Spleen (tissue), 11 donors: ENCODE results near the gene KY. TPM values are rescaled to one million over a fixed set of nuclear protein-coding genes. Genes with fewer than 3 reads are reported as not detected.

Source experiments
- DNase-seq: peaks from one replicate; pipeline ENCODE4 v3.0.0-alpha.2; 2020
- H3K27ac ChIP-seq, 8 donors: fragments of 200-600 bp; sonication (generic) in 7 of 8; 1 replicate in 4 of 8; 2 replicates in 4 of 8; pipeline versions ENCODE4 v1.5.0 to v1.8.0; 2016 to 2021; ENCODE audit warnings: inconsistent platforms in 4 of 8, mild to moderate bottlenecking in 4 of 8, moderate library complexity in 1 of 8
- H3K27me3 ChIP-seq, 7 donors: fragments of 200-600 bp; sonication (generic) in 6 of 7; replicated peaks in 1 of 7; 1 replicate in 4 of 7; 2 replicates in 3 of 7; pipeline versions ENCODE4 v1.5.0 to v1.8.0; 2016 to 2021; ENCODE audit warnings: inconsistent platforms in 3 of 7, mild to moderate bottlenecking in 1 of 7
- H3K36me3 ChIP-seq, 6 donors: fragments of 200-600 bp; sonication (generic) in 5 of 6; 1 replicate in 4 of 6; 2 replicates in 2 of 6; pipeline versions ENCODE4 v1.5.0 to v1.8.0; 2016 to 2021; ENCODE audit warnings: inconsistent platforms in 2 of 6
- H3K4me1 ChIP-seq, 6 donors: fragments of 200-600 bp; sonication (generic) in 5 of 6; 1 replicate in 3 of 6; 2 replicates in 3 of 6; pipeline versions ENCODE4 v1.5.0 to v1.8.0; 2016 to 2021; ENCODE audit warnings: inconsistent platforms in 3 of 6
- H3K4me3 ChIP-seq, 8 donors: fragments of 200-600 bp; sonication (generic) in 7 of 8; 1 replicate in 4 of 8; 2 replicates in 4 of 8; pipeline versions ENCODE4 v1.5.0 to v1.8.0; 2016 to 2021; ENCODE audit warnings: inconsistent platforms in 4 of 8, mild to moderate bottlenecking in 4 of 8, moderate library complexity in 2 of 8
- H3K9me3 ChIP-seq, 8 donors: fragments of 200-600 bp; sonication (generic) in 7 of 8; 1 replicate in 4 of 8; 2 replicates in 4 of 8; pipeline versions ENCODE4 v1.5.0 to v1.8.0; 2016 to 2021; ENCODE audit warnings: inconsistent platforms in 4 of 8
- POLR2A ChIP-seq, 3 donors: fragments of 450-650 bp; IDR thresholded peaks; one replicate each; pipeline ENCODE4 v1.5.1; 2017; ENCODE audit warnings: antibody characterized with exemption in 3 of 3, mild to moderate bottlenecking in 1 of 3
- POLR2AphosphoS5 ChIP-seq, 3 donors: sonication (generic); formaldehyde crosslinking; IDR thresholded peaks; one replicate each; pipeline ENCODE4 v1.5.1; 2017; ENCODE audit warnings: antibody characterized with exemption in 3 of 3
- WGBS, 5 donors: extraction: QIAGEN DNeasy Blood & Tissue Kit in 3 of 5; methylation state at CpG; one replicate each; pipeline versions ENCODE4 v1.1.5 to v1.1.7; 2013 to 2018; 5-methylcytosine and 5-hydroxymethylcytosine counted together
- intact Hi-C: fragments of 100-400 bp; cut with DNase I; formaldehyde crosslinking; loops from one replicate; pipeline ENCODE4 v1.15.0; 2023; ENCODE audit warnings: low total_unique reads
- polyA plus RNA-seq, 3 donors: library from polyadenylated mRNA; stranded (reverse); fragments of 200-250 nt; gene quantifications; one replicate each; pipeline ENCODE4 v1.2.1, GENCODE V29; 2013
- total RNA-seq, 7 donors: library from RNA; depleted of rRNA in 3 of 7; stranded (reverse); fragments of >200 nt in 3 of 7; fragmentation: NEBNext Ultra II Directional in 4 of 7; extraction: Animal tissue kit (Norgen Biotek cat#: 25700) in 4 of 7; gene quantifications; one replicate each; pipeline versions ENCODE4 v1.1.0 to v1.2.1, GENCODE V29; 2016 to 2021
- TF ChIP-seq, protein P1 (sequence below), 11 experiments: fragments of 200-600 bp in 7 of 11; fragments of 450-650 bp in 4 of 11; sonication (generic) in 4 of 11; IDR thresholded peaks in 8 of 11; conservative IDR thresholded peaks in 3 of 11; 1 replicate in 7 of 11; 2 replicates in 4 of 11; pipeline versions ENCODE4 v1.4.0 to v1.8.0; 2016 to 2021; ENCODE audit warnings: antibody characterized with exemption in 11 of 11, inconsistent platforms in 4 of 11, mild to moderate bottlenecking in 1 of 11
- donor health status: healthy with polysubstance abuse.
- donor health status: DM: no; HTN: no; CAD: no; lungs with moderate emphysema.
- donor health status: DM: no; HTN: no; CAD: no.
- donor health status: Bipolar disorder and iron deficiency.
- donor health status: healthy.
- donor health status: DM: no; HTN: no; CAD: no.
- donor health status: DM: yes; HTN: yes; CAD: no.

The KY gene
- total and polyA plus RNA-seq, 10 donors: 0.17 TPM; not detected in 9

DNA sequence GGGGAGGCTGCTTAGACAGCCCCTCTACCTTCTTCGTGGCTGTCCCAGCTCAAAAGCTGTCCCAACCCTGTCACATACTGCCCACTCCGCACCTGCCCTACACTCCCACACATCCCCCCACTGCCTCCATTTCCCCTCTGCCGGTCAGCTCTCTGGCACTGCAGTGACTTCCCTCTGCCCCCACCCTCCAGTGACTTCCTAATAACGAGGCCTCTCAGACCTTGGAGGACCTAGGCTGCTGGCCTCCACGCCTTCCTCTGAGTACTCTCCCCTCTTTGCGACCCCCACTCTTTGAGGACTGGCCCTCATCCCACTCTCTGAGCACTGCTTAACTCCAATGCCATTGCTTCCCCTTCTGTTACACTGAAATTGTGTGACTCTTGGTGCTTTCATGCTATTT is 45.3 kb downstream of the KY start:
- TF ChIP-seq POLR2A (IDR thresholded peaks at IDR 0.05) (no peak), POLR2AphosphoS5 (IDR thresholded peaks at IDR 0.05) (no peak)
- TF ChIP-seq, protein P1, sequence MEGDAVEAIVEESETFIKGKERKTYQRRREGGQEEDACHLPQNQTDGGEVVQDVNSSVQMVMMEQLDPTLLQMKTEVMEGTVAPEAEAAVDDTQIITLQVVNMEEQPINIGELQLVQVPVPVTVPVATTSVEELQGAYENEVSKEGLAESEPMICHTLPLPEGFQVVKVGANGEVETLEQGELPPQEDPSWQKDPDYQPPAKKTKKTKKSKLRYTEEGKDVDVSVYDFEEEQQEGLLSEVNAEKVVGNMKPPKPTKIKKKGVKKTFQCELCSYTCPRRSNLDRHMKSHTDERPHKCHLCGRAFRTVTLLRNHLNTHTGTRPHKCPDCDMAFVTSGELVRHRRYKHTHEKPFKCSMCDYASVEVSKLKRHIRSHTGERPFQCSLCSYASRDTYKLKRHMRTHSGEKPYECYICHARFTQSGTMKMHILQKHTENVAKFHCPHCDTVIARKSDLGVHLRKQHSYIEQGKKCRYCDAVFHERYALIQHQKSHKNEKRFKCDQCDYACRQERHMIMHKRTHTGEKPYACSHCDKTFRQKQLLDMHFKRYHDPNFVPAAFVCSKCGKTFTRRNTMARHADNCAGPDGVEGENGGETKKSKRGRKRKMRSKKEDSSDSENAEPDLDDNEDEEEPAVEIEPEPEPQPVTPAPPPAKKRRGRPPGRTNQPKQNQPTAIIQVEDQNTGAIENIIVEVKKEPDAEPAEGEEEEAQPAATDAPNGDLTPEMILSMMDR (IDR thresholded peaks at IDR 0.05 in 8 of 11, conservative IDR thresholded peaks at IDR 0.05 in 3 of 11): no peak
- peaks cover 0 to 47% (median 0%) of the 10 kb centered on the region in 7 donors for H3K27me3 ChIP-seq
- no peaks in the 10 kb centered on the region for H3K36me3 ChIP-seq
- peaks cover 0 to 46% (median 14%) of the 10 kb centered on the region in 6 donors for H3K4me1 ChIP-seq
- intact Hi-C loops: no loop called here
- 31 to 61% (median 45%) methylated on average over 6 of the region's 6 CpGs for WGBS, 5 donors
- H3K4me3 ChIP-seq: peak overlapping the region in 1 of 8 donors; percentile 21
- no peaks in the 10 kb centered on the region for H3K9me3 ChIP-seq
- no peak for DNase-seq
- H3K27ac ChIP-seq: peak overlapping the region in 5 of 8 donors; percentile 36 to 81 (median 63)

DNA sequence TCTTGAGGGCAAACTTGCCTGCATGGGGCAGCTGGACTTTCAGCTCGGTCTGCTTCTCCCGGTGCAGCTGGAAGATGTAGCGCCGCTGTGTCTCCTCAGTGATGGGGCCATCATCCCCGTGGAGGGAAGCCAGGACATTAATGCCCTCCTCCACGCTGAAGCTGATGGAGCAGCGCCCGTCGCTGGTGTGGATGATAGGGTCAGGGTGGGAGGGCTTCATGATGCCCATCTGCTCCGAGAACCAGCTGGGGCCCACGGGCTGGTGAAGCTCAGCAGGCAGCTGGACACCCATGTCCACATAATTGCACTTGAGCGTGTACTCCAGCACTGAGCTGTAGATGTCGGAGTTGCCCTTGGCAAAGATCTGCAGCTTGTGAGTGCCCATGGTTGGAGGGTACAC is 46.9 kb downstream of the KY start:
- H3K27ac ChIP-seq: no peak overlapping the region
- intact Hi-C loops: no loop called here
- TF ChIP-seq POLR2AphosphoS5 (IDR thresholded peaks at IDR 0.05) (no peak), POLR2A (IDR thresholded peaks at IDR 0.05) (no peak)
- TF ChIP-seq, protein P1 (IDR thresholded peaks at IDR 0.05 in 8 of 11, conservative IDR thresholded peaks at IDR 0.05 in 3 of 11): no peak
- H3K27me3 ChIP-seq: peaks cover 0 to 39% (median 0%) of the 10 kb centered on the region in 7 donors
- WGBS, 5 donors: 91 to 96% (median 93%) methylated on average over 7 to 13 of the region's 13 CpGs
- no peak overlapping the region for H3K4me3 ChIP-seq
- H3K9me3 ChIP-seq: no peaks in the 10 kb centered on the region
- H3K36me3 ChIP-seq: no peaks in the 10 kb centered on the region
- no peak for DNase-seq
- peaks cover 0 to 57% (median 16%) of the 10 kb centered on the region in 6 donors for H3K4me1 ChIP-seq

DNA sequence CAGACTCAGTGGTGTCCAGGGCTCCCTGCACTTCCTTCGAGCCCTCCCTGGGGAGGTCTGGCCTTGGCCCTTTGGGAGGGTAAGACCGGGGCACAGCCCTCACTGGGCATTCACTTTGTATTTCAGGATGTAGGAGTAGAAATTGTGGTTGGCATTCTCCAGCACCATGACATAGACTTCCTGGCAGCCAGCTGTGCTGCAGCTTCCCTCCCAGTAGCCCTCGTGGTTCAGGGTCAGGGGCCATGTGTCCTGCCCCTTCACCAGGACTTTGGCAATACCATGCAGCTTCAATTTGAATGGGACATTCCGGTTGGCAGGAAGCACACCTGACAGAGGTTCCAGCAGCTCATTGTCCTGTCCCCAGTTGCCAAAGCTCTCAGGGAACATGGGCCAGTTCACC is 47.3 kb downstream of the KY start:
- Histone ChIP-seq H3K27me3 (peaks cover 0 to 35% (median 0%) of the 10 kb centered on the region in 7 donors), H3K4me3 (no peak overlapping the region), H3K4me1 (peaks cover 0 to 62% (median 16%) of the 10 kb centered on the region in 6 donors), H3K36me3 (no peaks in the 10 kb centered on the region), H3K27ac (no peak overlapping the region), H3K9me3 (no peaks in the 10 kb centered on the region)
- WGBS, 5 donors: 11 to 40% (median 28%) methylated on average over 2 to 4 of the region's 4 CpGs
- intact Hi-C loops: no loop called here
- DNase-seq: no peak
- no peak for TF ChIP-seq POLR2A (IDR thresholded peaks at IDR 0.05)
- TF ChIP-seq, protein P1 (IDR thresholded peaks at IDR 0.05 in 8 of 11, conservative IDR thresholded peaks at IDR 0.05 in 3 of 11): no peak
- no peak for TF ChIP-seq POLR2AphosphoS5 (IDR thresholded peaks at IDR 0.05)

DNA sequence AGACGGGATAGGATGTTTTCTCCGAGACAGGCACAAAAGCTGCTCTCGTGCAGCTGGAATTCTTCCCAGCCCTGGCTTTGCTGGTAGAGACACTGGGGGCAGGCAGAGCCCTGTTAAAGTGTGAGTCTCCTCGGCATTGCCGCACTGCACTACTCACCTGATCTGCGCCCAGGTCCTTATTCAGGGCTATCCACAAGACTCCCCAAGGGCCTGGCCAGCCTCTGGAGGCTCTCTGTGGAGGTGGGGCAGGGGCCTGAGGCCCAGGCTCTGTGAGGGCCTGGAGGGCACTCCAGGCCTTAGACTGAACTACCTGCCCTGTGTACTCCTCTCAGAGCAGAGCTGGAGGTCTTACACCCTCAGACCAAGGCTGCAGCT is 48.4 kb downstream of the KY start:
- intact Hi-C loops: no loop called here
- peaks cover 0 to 70% (median 16%) of the 10 kb centered on the region in 6 donors for H3K4me1 ChIP-seq
- peaks cover 0 to 26% (median 0%) of the 10 kb centered on the region in 7 donors for H3K27me3 ChIP-seq
- 81 to 89% (median 87%) methylated on average over 6 of the region's 6 CpGs for WGBS, 5 donors
- no peak for DNase-seq
- no peak overlapping the region for H3K4me3 ChIP-seq
- no peak overlapping the region for H3K27ac ChIP-seq
- TF ChIP-seq, protein P1 (IDR thresholded peaks at IDR 0.05 in 8 of 11, conservative IDR thresholded peaks at IDR 0.05 in 3 of 11): no peak
- TF ChIP-seq POLR2A (IDR thresholded peaks at IDR 0.05) (no peak), POLR2AphosphoS5 (IDR thresholded peaks at IDR 0.05) (no peak)
- no peaks in the 10 kb centered on the region for H3K36me3 ChIP-seq
- H3K9me3 ChIP-seq: no peaks in the 10 kb centered on the region
